HG02678 (cell line): ENCODE results near the gene LRRC74A.

Experiments
- ATAC-seq: cut with Tn5 transposase; IDR thresholded peaks from one replicate; pipeline ENCODE4 v1.9.1; 2021; ENCODE audit warnings: mild to moderate bottlenecking, moderate library complexity; ENCODE audit not compliant: unreplicated experiment

The LRRC74A gene

DNA sequence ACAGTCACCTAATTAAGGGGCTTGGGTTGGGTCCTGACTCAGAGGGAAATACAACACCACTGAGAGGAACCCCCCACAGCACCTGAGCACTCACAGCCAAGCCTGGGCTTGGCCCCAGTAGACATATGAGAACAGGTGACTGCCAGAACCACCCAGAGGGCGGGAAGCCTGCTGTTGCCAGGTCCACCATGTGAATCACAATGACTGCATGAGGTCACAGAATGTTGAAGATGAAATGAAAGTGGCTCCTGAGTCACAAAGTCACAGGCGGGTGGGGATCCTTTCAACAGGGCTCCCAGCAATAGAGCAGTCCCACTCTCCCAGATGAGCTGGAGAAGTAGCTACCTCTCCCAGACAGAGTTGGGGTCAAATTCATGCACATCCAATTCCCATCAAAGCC, at the start of gene LRRC74A:
TSS of gene LRRC74A (plus strand) at position 287 of the 400 bp plus-strand sequence. CDS start 290 bp downstream, outside the sequence.
- no peak for ATAC-seq

DNA sequence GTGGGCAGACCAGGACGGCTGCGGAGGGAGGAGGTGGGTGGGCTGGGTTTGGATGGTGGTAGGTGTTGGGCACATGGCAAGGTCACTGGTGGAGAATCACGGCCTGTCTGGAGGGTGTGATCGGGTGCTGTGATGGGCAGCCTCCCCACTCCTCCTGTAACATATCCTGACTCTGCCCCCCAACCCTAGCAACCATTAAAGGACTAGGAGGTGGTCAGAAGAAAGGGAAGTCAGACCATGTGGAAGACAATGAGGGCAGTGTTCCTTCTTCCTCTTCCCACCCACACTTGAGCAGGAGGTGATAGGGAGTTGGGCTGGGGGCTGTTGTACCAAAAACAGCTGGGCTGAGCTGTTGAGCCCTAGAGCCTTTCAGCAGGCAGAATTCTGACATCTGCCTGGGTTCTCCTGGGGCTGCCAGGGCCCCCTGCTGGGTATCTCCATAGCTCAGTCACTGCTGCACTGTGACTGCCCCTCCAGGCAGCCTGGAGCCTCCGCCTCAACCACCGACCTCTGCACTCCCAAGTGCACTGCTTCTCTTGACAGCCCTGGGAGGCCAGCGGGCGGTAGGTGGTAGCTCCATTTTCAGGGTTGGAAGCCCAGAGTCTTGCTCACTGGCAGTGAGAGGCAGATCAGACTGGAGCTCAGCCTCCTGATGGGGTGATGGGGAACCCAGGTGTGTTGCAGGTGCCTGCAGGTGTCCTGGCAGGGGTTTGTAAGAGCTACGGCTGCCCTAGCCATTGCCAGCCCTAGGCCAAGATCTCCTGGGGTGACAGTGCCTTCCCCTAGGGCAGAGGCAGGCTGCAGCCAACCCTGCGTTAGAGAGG, 49.6 kb upstream of the LRRC74A start:
- ATAC-seq = no peak

DNA sequence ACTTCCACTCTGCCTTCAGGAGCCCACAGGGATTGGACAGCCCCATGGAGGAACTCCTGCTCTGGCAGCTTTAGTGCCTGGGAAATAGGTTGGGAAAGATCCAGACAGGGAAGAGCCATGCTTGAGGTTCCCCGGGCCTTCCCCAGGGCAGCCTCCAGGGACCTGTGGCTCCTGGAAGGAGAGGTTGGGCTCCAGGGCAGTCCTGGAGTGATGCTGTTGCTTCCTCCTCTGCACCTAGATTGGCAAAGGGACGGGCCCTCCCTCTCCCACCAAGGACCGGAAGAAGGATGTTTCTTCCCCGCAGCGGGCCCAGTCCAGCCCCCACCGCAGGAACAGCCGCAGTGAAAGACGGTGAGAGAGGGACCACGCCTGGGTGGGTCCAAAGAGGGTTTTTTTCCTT, 48.5 kb upstream of the LRRC74A start:
- ATAC-seq = no peak

GRCh38 chr14:76778546-76779215, 47.5 kb upstream of the LRRC74A start:
- ATAC-seq = no peak

- no peak for ATAC-seq
Measured at GRCh38 chr14:76779221-76780057, 46.8 kb upstream of the LRRC74A start.

- ATAC-seq = no peak
Measured at GRCh38 chr14:76780058-76780345, 46.2 kb upstream of the LRRC74A start.

GRCh38 chr14:76780360-76780759, 45.8 kb upstream of the LRRC74A start:
- no peak for ATAC-seq

- ATAC-seq = no peak
Measured at GRCh38 chr14:76780875-76781647, 45.1 kb upstream of the LRRC74A start.

DNA sequence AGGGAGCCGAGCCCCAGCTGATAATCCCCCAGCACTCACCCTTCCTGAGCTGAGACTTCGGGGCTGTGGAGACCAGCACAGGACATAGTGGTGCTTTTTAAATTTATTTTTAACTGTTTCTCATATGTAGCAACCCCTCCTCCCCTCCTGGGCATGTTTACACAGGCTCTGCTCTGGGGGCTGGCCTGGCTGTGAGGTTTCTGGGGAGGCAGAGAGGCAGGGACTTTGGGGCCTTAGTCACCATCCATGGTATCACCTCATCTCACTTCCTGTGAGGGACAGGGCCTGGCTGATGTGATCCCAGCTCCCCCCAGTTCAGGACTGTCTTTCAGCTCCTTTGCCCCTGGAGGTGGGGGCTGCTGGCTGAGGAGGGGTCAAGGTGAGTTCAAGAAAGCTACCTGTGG, 44.6 kb upstream of the LRRC74A start:
- no peak for ATAC-seq

- no peak for ATAC-seq
Measured at GRCh38 chr14:76782115-76782884, 43.9 kb upstream of the LRRC74A start.

DNA sequence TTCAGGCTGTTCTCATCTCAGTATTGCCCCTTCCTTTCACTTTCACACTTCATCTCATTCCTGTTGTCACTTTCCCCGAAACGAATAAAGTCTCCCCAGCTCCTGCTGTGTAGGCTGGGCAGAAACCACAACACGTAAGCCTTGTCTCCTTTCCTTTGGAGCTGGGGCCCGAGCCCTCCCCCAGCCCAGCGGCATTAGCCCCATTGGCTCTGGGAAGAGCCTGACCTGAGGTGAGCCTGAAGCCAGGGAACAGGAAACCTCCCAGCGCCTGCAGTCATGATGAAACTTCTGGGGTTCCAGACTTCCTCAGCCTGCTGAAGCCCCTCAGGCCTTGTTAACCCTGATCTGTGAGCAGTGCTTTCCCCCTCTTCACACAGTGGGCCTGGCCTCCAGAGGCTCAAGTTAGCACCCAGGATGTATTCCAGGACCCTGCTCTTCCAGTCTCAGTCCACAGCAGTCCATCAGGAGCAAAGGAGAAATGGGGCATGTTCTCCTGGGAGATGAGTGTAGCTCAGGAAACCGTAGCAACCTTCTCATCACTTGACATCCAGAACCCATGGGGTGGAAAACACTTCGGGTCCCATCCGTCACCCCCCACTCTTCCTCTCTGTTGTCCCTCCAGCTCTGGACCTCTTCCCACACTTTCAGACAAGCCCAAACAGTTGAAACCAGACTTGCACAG, 43.2 kb upstream of the LRRC74A start:
- peak; percentile 39 for ATAC-seq

GRCh38 chr14:76784266-76784874, 41.8 kb upstream of the LRRC74A start:
- no peak for ATAC-seq

DNA sequence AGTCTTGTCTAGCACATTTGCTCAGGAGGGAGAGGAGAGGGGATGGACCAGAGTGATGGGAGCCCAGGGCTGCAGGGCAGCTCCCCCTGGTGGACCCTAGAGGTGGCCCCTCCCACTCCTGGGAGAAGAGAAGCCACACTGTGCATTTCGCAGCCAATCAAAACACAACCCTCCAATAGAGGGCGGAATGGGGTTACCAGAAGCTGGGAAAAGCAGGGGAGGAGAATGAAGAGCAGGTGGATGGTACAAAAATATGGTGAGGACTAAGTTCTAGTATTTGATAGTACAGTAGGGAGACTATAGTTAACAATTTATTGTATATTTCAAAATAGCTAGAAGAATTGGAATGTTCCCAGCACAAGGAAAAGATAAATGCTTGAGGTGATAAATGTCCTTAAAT, 41.3 kb upstream of the LRRC74A start:
- ATAC-seq = peak; percentile 67

- no peak for ATAC-seq
Measured at GRCh38 chr14:76786601-76787000, 39.6 kb upstream of the LRRC74A start.

GRCh38 chr14:76792422-76792821, 33.8 kb upstream of the LRRC74A start:
- ATAC-seq = no peak

DNA sequence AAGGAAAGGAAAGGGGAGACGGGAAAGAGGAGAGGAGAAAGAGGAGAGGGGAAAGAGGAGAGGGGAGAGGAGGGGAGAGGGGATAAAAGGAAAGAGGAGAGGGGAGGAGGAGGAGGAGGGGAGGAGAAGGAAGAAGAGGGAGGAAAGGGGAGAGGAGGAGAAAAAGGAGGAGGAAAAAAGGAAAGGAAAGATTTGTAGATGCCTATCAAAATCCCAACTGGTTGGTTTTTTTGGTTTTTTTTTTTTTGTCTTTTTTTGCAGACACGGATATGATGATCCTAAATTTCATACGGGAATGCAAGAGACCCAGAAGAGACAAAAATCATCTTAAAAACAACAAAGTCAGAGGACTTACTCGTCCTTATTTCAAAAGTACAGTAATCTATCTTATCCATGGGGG, 32.9 kb upstream of the LRRC74A start:
- no peak for ATAC-seq

GRCh38 chr14:76793956-76794355, 32.3 kb upstream of the LRRC74A start:
- ATAC-seq = no peak

- no peak for ATAC-seq
Measured at GRCh38 chr14:76806446-76806845, 19.8 kb upstream of the LRRC74A start.

GRCh38 chr14:76808011-76808410, 18.2 kb upstream of the LRRC74A start:
- no peak for ATAC-seq
